Measurements from ENCODE around the gene RAI1. TPM values are rescaled to one million over a fixed set of nuclear protein-coding genes. Genes with fewer than 3 reads are reported as not detected.

The RAI1 gene, protein sequence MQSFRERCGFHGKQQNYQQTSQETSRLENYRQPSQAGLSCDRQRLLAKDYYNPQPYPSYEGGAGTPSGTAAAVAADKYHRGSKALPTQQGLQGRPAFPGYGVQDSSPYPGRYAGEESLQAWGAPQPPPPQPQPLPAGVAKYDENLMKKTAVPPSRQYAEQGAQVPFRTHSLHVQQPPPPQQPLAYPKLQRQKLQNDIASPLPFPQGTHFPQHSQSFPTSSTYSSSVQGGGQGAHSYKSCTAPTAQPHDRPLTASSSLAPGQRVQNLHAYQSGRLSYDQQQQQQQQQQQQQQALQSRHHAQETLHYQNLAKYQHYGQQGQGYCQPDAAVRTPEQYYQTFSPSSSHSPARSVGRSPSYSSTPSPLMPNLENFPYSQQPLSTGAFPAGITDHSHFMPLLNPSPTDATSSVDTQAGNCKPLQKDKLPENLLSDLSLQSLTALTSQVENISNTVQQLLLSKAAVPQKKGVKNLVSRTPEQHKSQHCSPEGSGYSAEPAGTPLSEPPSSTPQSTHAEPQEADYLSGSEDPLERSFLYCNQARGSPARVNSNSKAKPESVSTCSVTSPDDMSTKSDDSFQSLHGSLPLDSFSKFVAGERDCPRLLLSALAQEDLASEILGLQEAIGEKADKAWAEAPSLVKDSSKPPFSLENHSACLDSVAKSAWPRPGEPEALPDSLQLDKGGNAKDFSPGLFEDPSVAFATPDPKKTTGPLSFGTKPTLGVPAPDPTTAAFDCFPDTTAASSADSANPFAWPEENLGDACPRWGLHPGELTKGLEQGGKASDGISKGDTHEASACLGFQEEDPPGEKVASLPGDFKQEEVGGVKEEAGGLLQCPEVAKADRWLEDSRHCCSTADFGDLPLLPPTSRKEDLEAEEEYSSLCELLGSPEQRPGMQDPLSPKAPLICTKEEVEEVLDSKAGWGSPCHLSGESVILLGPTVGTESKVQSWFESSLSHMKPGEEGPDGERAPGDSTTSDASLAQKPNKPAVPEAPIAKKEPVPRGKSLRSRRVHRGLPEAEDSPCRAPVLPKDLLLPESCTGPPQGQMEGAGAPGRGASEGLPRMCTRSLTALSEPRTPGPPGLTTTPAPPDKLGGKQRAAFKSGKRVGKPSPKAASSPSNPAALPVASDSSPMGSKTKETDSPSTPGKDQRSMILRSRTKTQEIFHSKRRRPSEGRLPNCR (N-terminal part only)
- total RNA-seq, result 13.7 and 15.0 TPM in 2 replicates

DNA sequence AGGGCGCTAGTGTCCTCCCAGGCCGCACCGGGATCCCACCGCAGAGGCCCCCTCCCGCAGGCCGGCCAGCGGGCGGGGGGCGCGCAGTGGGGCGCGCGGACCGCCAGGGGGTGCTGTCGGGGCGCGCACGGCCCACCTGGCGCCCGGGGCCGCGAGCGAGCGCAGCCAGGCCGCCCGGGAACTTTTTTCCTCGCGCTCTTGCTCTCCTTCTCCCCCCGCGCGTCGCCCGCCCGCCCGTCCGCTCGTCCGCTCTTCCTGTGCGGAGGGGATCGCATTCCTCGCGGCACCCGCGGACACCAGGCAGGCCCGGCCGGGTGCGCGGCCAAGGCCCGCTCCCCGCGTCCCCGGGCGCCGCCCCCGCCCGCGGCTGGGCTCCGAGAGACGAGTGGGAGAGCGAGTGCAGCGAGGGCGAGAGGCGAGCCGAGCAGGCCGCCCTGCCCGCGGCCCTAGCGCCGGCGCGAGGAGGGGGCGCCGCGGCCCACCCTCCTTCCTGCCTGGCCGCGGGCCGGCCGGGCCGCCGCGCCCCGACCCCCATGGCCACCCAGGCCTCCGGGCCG, at the start of gene RAI1:
Gene RAI1 (plus strand): TSS at position 272 of the 557 bp plus-strand sequence. CDS start 111,491 bp downstream, outside the sequence.

DNA sequence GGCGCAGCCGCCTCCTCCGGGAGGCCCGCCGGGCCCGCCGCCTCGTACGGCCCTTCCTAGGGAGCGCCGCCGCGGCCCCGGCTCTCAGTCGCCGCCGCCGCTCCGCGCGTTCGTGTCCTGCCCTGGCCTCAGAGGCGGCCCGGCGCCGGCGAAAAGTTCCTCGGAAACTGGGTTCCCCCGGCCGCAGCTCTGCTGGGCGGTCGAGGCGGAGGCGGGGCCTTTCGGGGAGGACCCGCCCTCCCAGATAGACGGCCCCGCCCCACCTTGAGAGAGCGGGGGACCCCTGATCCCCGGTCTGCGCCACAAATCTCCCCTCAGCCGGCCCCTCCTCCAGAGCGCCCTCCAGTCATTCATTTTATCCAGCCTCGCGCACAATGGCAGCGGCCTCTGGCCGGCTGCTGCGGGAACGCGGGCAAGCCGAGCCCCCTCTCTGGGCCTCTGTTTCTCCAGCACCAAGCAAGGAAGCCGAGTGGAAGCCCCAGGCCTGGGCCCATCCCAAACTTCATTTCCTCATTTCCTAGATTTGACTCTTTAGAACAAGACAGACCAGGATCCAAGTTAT, 155.6 kb downstream of the RAI1 start, which contains the start of gene SREBF1:
Gene SREBF1 (minus strand): TSS at position 169 of the 562 bp plus-strand sequence. CDS start 169 bp downstream, outside the sequence.

Small RNAs within 50 kb of the gene (small RNA-seq; reads per million reads assigned to genes)
- gene MIR33B (7.0 reads per million, percentile 93 among the genes with 10 or more reads in this experiment), gene MIR6777 (not detected), gene RF02177 (not detected), gene RF02178 (not detected)

Other genes with a start within 250 kb of the RAI1 start
- 12.2 and 13.0 TPM in 2 replicates for gene MED9, start 204.5 kb upstream of the RAI1 start, total RNA-seq
- not detected in 2 replicates for gene RASD1, start 185.1 kb upstream of the RAI1 start, total RNA-seq
- gene PEMT, start 89.8 kb upstream of the RAI1 start, total RNA-seq, result 11.0 and 41.5 TPM in 2 replicates
- gene SREBF1, start 155.5 kb downstream of the RAI1 start, total RNA-seq, result 30.2 and 50.9 TPM in 2 replicates